ENCODE data around the gene CENPO. TPM values are rescaled to one million over a fixed set of nuclear protein-coding genes. Genes with fewer than 3 reads are reported as not detected.

CENPO gene
- total and polyA plus RNA-seq, 2 experiments from 2014 or later = 9.7 to 14.6 TPM

GRCh38 chr2:24870440-24870839 lies 77.2 kb downstream of the CENPO start:
- no peak overlapping the region for H3K27ac ChIP-seq

GRCh38 chr2:24870891-24871705 lies 77.9 kb downstream of the CENPO start:
- H2AFZ ChIP-seq = no peak overlapping the region

More at GRCh38 chr2:24870440-24870839, 77.2 kb downstream of the CENPO start:
- H3K4me1 ChIP-seq (ENCODE audit: insufficient read depth) = no peaks in the 10 kb centered on the region
- H3K9me3 ChIP-seq (ENCODE audit: low read depth) = no peaks in the 10 kb centered on the region
- no peaks in the 10 kb centered on the region for H4K20me1 ChIP-seq (ENCODE audit: insufficient read depth, poor library complexity, severe bottlenecking)
- no peaks in the 10 kb centered on the region for H3K79me2 ChIP-seq
- H3K4me2 ChIP-seq = no peak overlapping the region
- TF ChIP-seq, protein P1, sequence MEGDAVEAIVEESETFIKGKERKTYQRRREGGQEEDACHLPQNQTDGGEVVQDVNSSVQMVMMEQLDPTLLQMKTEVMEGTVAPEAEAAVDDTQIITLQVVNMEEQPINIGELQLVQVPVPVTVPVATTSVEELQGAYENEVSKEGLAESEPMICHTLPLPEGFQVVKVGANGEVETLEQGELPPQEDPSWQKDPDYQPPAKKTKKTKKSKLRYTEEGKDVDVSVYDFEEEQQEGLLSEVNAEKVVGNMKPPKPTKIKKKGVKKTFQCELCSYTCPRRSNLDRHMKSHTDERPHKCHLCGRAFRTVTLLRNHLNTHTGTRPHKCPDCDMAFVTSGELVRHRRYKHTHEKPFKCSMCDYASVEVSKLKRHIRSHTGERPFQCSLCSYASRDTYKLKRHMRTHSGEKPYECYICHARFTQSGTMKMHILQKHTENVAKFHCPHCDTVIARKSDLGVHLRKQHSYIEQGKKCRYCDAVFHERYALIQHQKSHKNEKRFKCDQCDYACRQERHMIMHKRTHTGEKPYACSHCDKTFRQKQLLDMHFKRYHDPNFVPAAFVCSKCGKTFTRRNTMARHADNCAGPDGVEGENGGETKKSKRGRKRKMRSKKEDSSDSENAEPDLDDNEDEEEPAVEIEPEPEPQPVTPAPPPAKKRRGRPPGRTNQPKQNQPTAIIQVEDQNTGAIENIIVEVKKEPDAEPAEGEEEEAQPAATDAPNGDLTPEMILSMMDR (IDR thresholded peaks at IDR 0.05; ENCODE audit: poor library complexity) = no peak
- TF ChIP-seq EZH2phosphoT487 (IDR thresholded peaks at IDR 0.05; ENCODE audit: low read depth, severe bottlenecking, unreplicated experiment) (no peak), EZH2 (IDR thresholded peaks at IDR 0.05; ENCODE audit: borderline replicate concordance) (no peak)
- no peak overlapping the region for H3K4me3 ChIP-seq
- no peaks in the 10 kb centered on the region for H3K27me3 ChIP-seq
- DNase-seq (ENCODE audit: low spot score) = no peak
- no peaks in the 10 kb centered on the region for H3K9me2 ChIP-seq (replicated peaks; ENCODE audit: insufficient read depth)
- no peaks in the 10 kb centered on the region for H3K36me3 ChIP-seq (replicated peaks; ENCODE audit: insufficient read depth, low read depth)
- H2AFZ ChIP-seq = no peak overlapping the region
- WGBS (ENCODE audit: low lambda C conversion rate, missing lambda C conversion rate) = 95% methylated on average over 5 of the region's 5 CpGs

DNA sequence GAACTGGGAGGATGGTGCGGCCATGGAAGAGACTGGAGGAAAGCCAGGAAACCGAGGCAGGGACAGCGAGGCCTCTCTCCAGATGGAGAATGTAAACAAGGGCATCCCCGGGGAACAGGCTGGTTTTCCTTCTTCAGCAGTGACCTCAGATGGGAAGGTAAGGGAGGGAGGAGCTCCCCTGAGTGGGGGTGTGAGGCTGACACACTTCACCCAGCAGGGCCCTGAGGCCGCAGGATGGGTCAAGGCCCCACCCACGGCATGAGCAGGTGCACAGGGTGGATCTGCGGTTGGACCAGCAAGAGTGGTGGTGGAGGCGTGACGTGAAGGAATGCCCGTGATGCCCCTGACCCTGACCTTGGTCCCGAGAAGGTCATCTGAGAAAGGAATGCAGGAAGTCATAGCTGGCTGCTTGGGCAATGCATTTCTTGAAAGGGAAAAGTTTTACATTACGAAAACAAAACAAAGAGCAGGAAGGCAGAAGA lies 78.7 kb downstream of the CENPO start:
- WGBS (ENCODE audit: low lambda C conversion rate, missing lambda C conversion rate) = 86% methylated on average over 12 of the region's 12 CpGs
- H3K4me2 ChIP-seq = no peak overlapping the region

More at GRCh38 chr2:24870891-24871705, 77.9 kb downstream of the CENPO start:
- no peaks in the 10 kb centered on the region for H4K20me1 ChIP-seq (ENCODE audit: insufficient read depth, poor library complexity, severe bottlenecking)
- no peaks in the 10 kb centered on the region for H3K4me1 ChIP-seq (ENCODE audit: insufficient read depth)
- TF ChIP-seq EZH2 (IDR thresholded peaks at IDR 0.05; ENCODE audit: borderline replicate concordance) = no peak
- no peaks in the 10 kb centered on the region for H3K79me2 ChIP-seq
- no peak overlapping the region for H3K4me2 ChIP-seq
- no peak for DNase-seq (ENCODE audit: low spot score)
- 92% methylated on average over 16 of the region's 16 CpGs for WGBS (ENCODE audit: low lambda C conversion rate, missing lambda C conversion rate)
- H3K36me3 ChIP-seq (replicated peaks; ENCODE audit: insufficient read depth, low read depth) = no peaks in the 10 kb centered on the region
- H3K27me3 ChIP-seq = no peaks in the 10 kb centered on the region
- H3K9me3 ChIP-seq (ENCODE audit: low read depth) = no peaks in the 10 kb centered on the region
- H3K27ac ChIP-seq = no peak overlapping the region
- no peak overlapping the region for H3K4me3 ChIP-seq
- no peaks in the 10 kb centered on the region for H3K9me2 ChIP-seq (replicated peaks; ENCODE audit: insufficient read depth)

More for the DNA sequence above, 78.7 kb downstream of the CENPO start:
- H3K9me3 ChIP-seq (ENCODE audit: low read depth) = no peaks in the 10 kb centered on the region
- no peak for DNase-seq (ENCODE audit: low spot score)
- H3K79me2 ChIP-seq = no peaks in the 10 kb centered on the region
- no peaks in the 10 kb centered on the region for H3K9me2 ChIP-seq (replicated peaks; ENCODE audit: insufficient read depth)
- H4K20me1 ChIP-seq (ENCODE audit: insufficient read depth, poor library complexity, severe bottlenecking) = no peaks in the 10 kb centered on the region
- no peak overlapping the region for H3K4me3 ChIP-seq
- H3K4me1 ChIP-seq (ENCODE audit: insufficient read depth) = no peaks in the 10 kb centered on the region
- no peak overlapping the region for H3K27ac ChIP-seq
- no peaks in the 10 kb centered on the region for H3K36me3 ChIP-seq (replicated peaks; ENCODE audit: insufficient read depth, low read depth)
- H3K27me3 ChIP-seq = no peaks in the 10 kb centered on the region
- TF ChIP-seq EZH2phosphoT487 (IDR thresholded peaks at IDR 0.05; ENCODE audit: low read depth, severe bottlenecking, unreplicated experiment) (no peak), EZH2 (IDR thresholded peaks at IDR 0.05; ENCODE audit: borderline replicate concordance) (no peak)
- TF ChIP-seq, protein P1 (IDR thresholded peaks at IDR 0.05; ENCODE audit: poor library complexity) = no peak
- H2AFZ ChIP-seq = no peak overlapping the region

Other genes starting within 250 kb of the CENPO start
- gene PTRHD1, start within 50 bp of the CENPO start, total RNA-seq = 40.5 and 47.8 TPM in 2 replicates
- gene PTRHD1, start within 50 bp of the CENPO start, polyA plus RNA-seq = 61.1 and 63.6 TPM in 2 replicates
- gene ADCY3, start 126.8 kb downstream of the CENPO start, total RNA-seq = 8.5 and 15.0 TPM in 2 replicates
- 13.8 and 20.0 TPM in 2 replicates for gene ADCY3, start 126.8 kb downstream of the CENPO start, polyA plus RNA-seq
- 4.4 and 6.9 TPM in 2 replicates for gene DNAJC27, start 178.5 kb downstream of the CENPO start, total RNA-seq
- gene DNAJC27, start 178.5 kb downstream of the CENPO start, polyA plus RNA-seq = 4.3 and 6.6 TPM in 2 replicates
- 2.0 and 2.7 TPM in 2 replicates for gene EFR3B, start 248.7 kb downstream of the CENPO start, total RNA-seq
- 1.1 and 1.6 TPM in 2 replicates for gene EFR3B, start 248.7 kb downstream of the CENPO start, polyA plus RNA-seq